Endothelial cell of umbilical vein (primary cell): ENCODE measurements around the gene OPCML.

ENCODE experiments used
- EZH2 ChIP-seq: IDR thresholded peaks from 2 replicates; pipeline ENCODE4 v1.6.1; 2012; ENCODE audit warnings: borderline replicate concordance, low read depth, mild to moderate bottlenecking, moderate library complexity, low read length, inconsistent platforms; ENCODE audit not compliant: severe bottlenecking
- FOS ChIP-seq: IDR thresholded peaks from 2 replicates; pipeline ENCODE4 v1.6.1; 2011; ENCODE audit warnings: mild to moderate bottlenecking, low read length, moderate library complexity, borderline replicate concordance; ENCODE audit not compliant: insufficient read depth
- POLR2A ChIP-seq: IDR thresholded peaks from 2 replicates; pipeline ENCODE4 v1.6.1; 2012; ENCODE audit warnings: low read depth, mild to moderate bottlenecking, control low read depth, low read length
- POLR2AphosphoS5 ChIP-seq: IDR thresholded peaks from 2 replicates; pipeline ENCODE4 v1.6.1; 2012; ENCODE audit warnings: low read depth, mild to moderate bottlenecking, control low read depth, low read length, moderate library complexity; ENCODE audit not compliant: insufficient read depth
- TF ChIP-seq, protein P1 (sequence below), 2 donors: IDR thresholded peaks; 1 replicate in 1 of 2; 2 replicates in 1 of 2; pipeline ENCODE4 v1.5.1; 2011; ENCODE audit warnings: low read length in 2 of 2, mild to moderate bottlenecking in 2 of 2, moderate library complexity in 2 of 2, control low read depth in 1 of 2, inconsistent platforms in 1 of 2, low read depth in 1 of 2; ENCODE audit not compliant: insufficient read depth in 1 of 2; ENCODE audit errors: extremely low read depth in 1 of 2

DNA sequence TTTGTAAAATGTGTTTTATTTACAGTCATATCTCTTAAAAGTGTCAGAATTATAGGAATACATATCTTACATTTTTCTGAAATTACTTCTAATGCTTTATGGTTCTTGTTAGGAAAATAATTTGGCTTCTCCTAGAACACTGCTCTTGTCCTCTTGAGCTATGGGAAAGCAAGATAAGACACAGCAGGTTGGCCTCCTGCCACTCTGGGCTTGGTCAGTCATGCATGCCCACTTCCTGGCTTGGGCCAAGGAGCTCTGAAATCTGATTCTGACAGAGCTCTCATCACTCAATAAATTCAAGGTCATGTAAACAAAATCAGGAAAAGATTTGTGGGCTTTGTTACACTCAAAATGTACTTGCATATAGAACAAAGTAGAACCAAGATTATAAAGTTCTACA lies 1036.0 kb downstream of the OPCML start:
- TF ChIP-seq EZH2 (no peak), POLR2A (no peak), FOS (no peak), POLR2AphosphoS5 (no peak)
- TF ChIP-seq, protein P1, sequence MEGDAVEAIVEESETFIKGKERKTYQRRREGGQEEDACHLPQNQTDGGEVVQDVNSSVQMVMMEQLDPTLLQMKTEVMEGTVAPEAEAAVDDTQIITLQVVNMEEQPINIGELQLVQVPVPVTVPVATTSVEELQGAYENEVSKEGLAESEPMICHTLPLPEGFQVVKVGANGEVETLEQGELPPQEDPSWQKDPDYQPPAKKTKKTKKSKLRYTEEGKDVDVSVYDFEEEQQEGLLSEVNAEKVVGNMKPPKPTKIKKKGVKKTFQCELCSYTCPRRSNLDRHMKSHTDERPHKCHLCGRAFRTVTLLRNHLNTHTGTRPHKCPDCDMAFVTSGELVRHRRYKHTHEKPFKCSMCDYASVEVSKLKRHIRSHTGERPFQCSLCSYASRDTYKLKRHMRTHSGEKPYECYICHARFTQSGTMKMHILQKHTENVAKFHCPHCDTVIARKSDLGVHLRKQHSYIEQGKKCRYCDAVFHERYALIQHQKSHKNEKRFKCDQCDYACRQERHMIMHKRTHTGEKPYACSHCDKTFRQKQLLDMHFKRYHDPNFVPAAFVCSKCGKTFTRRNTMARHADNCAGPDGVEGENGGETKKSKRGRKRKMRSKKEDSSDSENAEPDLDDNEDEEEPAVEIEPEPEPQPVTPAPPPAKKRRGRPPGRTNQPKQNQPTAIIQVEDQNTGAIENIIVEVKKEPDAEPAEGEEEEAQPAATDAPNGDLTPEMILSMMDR (IDR thresholded peaks at IDR 0.05; ENCODE audit: extremely low read depth in 1 of 2, insufficient read depth in 1 of 2, low read depth in 1 of 2, low read length in 2 of 2) = no peak
